Skeletal muscle satellite cell (primary cell): ENCODE measurements around the gene ITGB1.
"Not testable (repeated sequence)": the region's sequence is repeated elsewhere in the genome, so short reads cannot be mapped to it uniquely, and the experiment has no call there.

Experiments
- H3K27me3 ChIP-seq: 2 replicates; pipeline ENCODE4 v1.7.0; 2013; ENCODE audit warnings: low read length; ENCODE audit not compliant: control insufficient read depth, insufficient read depth
- H3K36me3 ChIP-seq: 2 replicates; pipeline ENCODE4 v1.7.0; 2013; ENCODE audit warnings: mild to moderate bottlenecking, control low read depth, low read length; ENCODE audit not compliant: insufficient read depth
- H3K4me1 ChIP-seq: 2 replicates; pipeline ENCODE4 v1.7.0; 2013; ENCODE audit warnings: low read length; ENCODE audit not compliant: control insufficient read depth, insufficient read depth
- H3K4me2 ChIP-seq: 2 replicates; pipeline ENCODE4 v1.7.0; 2013; ENCODE audit warnings: mild to moderate bottlenecking, low read length
- H3K4me3 ChIP-seq: 2 replicates; pipeline ENCODE4 v1.7.0; 2013; ENCODE audit warnings: low read length
- H3K9ac ChIP-seq: 2 replicates; pipeline ENCODE4 v1.7.0; 2013; ENCODE audit warnings: mild to moderate bottlenecking, low read depth, low read length, moderate library complexity
- H3K9me3 ChIP-seq: replicated peaks from 2 replicates; pipeline ENCODE4 v1.7.0; 2013; ENCODE audit warnings: mild to moderate bottlenecking, control low read depth, low read length

The ITGB1 gene

GRCh38 chr10:32923134-32923533 lies 34.9 kb downstream of the ITGB1 start:
- Histone ChIP-seq H3K4me2 (no peak overlapping the region), H3K9me3 (no peaks in the 10 kb centered on the region), H3K36me3 (peaks cover 99% of the 10 kb centered on the region), H3K4me1 (peaks cover 7% of the 10 kb centered on the region), H3K4me3 (no peak overlapping the region), H3K9ac (no peak overlapping the region), H3K27me3 (no peaks in the 10 kb centered on the region)

- Histone ChIP-seq H3K9me3 (no peaks in the 10 kb centered on the region), H3K36me3 (peaks cover 91% of the 10 kb centered on the region), H3K27me3 (no peaks in the 10 kb centered on the region), H3K9ac (no peak overlapping the region), H3K4me2 (no peak overlapping the region), H3K4me1 (peaks cover 7% of the 10 kb centered on the region), H3K4me3 (no peak overlapping the region)
Measured at GRCh38 chr10:32922170-32922569, 35.9 kb downstream of the ITGB1 start.

- not testable (repeated sequence) for H3K4me1 ChIP-seq, H3K4me2 ChIP-seq, H3K27me3 ChIP-seq, H3K4me3 ChIP-seq, H3K9ac ChIP-seq, H3K9me3 ChIP-seq
- H3K36me3 ChIP-seq = peaks cover 58% of the 10 kb centered on the region
Measured at GRCh38 chr10:32917817-32918216, 40.2 kb downstream of the ITGB1 start.

- Histone ChIP-seq H3K4me3 (no peak overlapping the region), H3K27me3 (no peaks in the 10 kb centered on the region), H3K4me1 (no peaks in the 10 kb centered on the region), H3K9ac (no peak overlapping the region), H3K4me2 (no peak overlapping the region), H3K9me3 (no peaks in the 10 kb centered on the region), H3K36me3 (peaks cover 69% of the 10 kb centered on the region)
Measured at GRCh38 chr10:32911285-32912016, 46.6 kb downstream of the ITGB1 start.

- H3K36me3 ChIP-seq = peaks cover 80% of the 10 kb centered on the region
- not testable (repeated sequence) for H3K9me3 ChIP-seq, H3K4me3 ChIP-seq, H3K27me3 ChIP-seq, H3K4me2 ChIP-seq, H3K4me1 ChIP-seq, H3K9ac ChIP-seq
Measured at GRCh38 chr10:32909970-32910369, 48.1 kb downstream of the ITGB1 start.

GRCh38 chr10:32909456-32909855 lies 48.6 kb downstream of the ITGB1 start:
- Histone ChIP-seq H3K4me3 (no peak overlapping the region), H3K36me3 (peaks cover 85% of the 10 kb centered on the region), H3K27me3 (no peaks in the 10 kb centered on the region), H3K4me1 (no peaks in the 10 kb centered on the region), H3K4me2 (no peak overlapping the region), H3K9ac (no peak overlapping the region), H3K9me3 (no peaks in the 10 kb centered on the region)

- no peak overlapping the region for H3K4me3 ChIP-seq
- H3K9me3 ChIP-seq = no peaks in the 10 kb centered on the region
- no peak overlapping the region for H3K4me2 ChIP-seq
- no peaks in the 10 kb centered on the region for H3K27me3 ChIP-seq
- no peak overlapping the region for H3K9ac ChIP-seq
- peaks cover 96% of the 10 kb centered on the region for H3K36me3 ChIP-seq
- no peaks in the 10 kb centered on the region for H3K4me1 ChIP-seq
Measured at GRCh38 chr10:32906595-32906994, 51.4 kb downstream of the ITGB1 start.

GRCh38 chr10:32905466-32905865 lies 52.6 kb downstream of the ITGB1 start:
- Histone ChIP-seq H3K4me3 (no peak overlapping the region), H3K27me3 (no peaks in the 10 kb centered on the region), H3K9me3 (no peaks in the 10 kb centered on the region), H3K4me1 (no peaks in the 10 kb centered on the region), H3K4me2 (no peak overlapping the region), H3K9ac (no peak overlapping the region), H3K36me3 (peaks cover 85% of the 10 kb centered on the region)

GRCh38 chr10:32901815-32902214 lies 56.2 kb downstream of the ITGB1 start:
- no peaks in the 10 kb centered on the region for H3K4me1 ChIP-seq
- no peak overlapping the region for H3K9ac ChIP-seq
- H3K4me3 ChIP-seq = no peak overlapping the region
- H3K36me3 ChIP-seq = peaks cover 82% of the 10 kb centered on the region
- no peaks in the 10 kb centered on the region for H3K9me3 ChIP-seq
- no peaks in the 10 kb centered on the region for H3K27me3 ChIP-seq
- H3K4me2 ChIP-seq = no peak overlapping the region

GRCh38 chr10:32895200-32895968 lies 62.6 kb downstream of the ITGB1 start:
- not testable (repeated sequence) for H3K4me1 ChIP-seq, H3K9me3 ChIP-seq, H3K27me3 ChIP-seq, H3K4me2 ChIP-seq, H3K9ac ChIP-seq, H3K4me3 ChIP-seq
- H3K36me3 ChIP-seq = peaks cover 59% of the 10 kb centered on the region

- Histone ChIP-seq H3K9ac (no peak overlapping the region), H3K4me1 (no peaks in the 10 kb centered on the region), H3K9me3 (no peaks in the 10 kb centered on the region), H3K27me3 (no peaks in the 10 kb centered on the region), H3K4me2 (no peak overlapping the region), H3K4me3 (no peak overlapping the region), H3K36me3 (peaks cover 49% of the 10 kb centered on the region)
Measured at GRCh38 chr10:32893916-32894664, 63.9 kb downstream of the ITGB1 start.
